GM12878 (cell line): Measurements from ENCODE around the gene RAPGEF3.

ENCODE experiments used
- CREB1 ChIP-seq: IDR thresholded peaks from 2 replicates; pipeline ENCODE4 v1.6.1; 2012; ENCODE audit warnings: low read depth, mild to moderate bottlenecking, inconsistent platforms
- EP300 ChIP-seq, 2 experiments: fragments of 150-350 bp in 1 of 2; IDR thresholded peaks; 2 replicates each; pipeline ENCODE4 v1.6.1; 2011 to 2012; ENCODE audit warnings: low read depth in 2 of 2, low read length in 2 of 2, borderline replicate concordance in 1 of 2, improper control_type of control experiment in 1 of 2, inconsistent platforms in 1 of 2; ENCODE audit not compliant: control insufficient read depth in 1 of 2
- EZH2 ChIP-seq: IDR thresholded peaks from 2 replicates; pipeline ENCODE4 v1.6.1; 2012; ENCODE audit warnings: low read depth, mild to moderate bottlenecking, control low read depth, inconsistent platforms, low read length, borderline replicate concordance; ENCODE audit not compliant: control insufficient read depth
- MYB ChIP-seq: fragments of 150-350 bp; IDR thresholded peaks from 2 replicates; pipeline ENCODE4 v1.6.1; 2014; ENCODE audit warnings: mild to moderate bottlenecking, low read depth, low read length, borderline replicate concordance
- NR2C2 ChIP-seq: IDR thresholded peaks from 2 replicates; pipeline ENCODE4 v1.6.1; 2011; ENCODE audit warnings: borderline replicate concordance, low read depth; ENCODE audit not compliant: control insufficient read depth, insufficient read length
- PKNOX1 ChIP-seq: fragments of 450-650 bp; IDR thresholded peaks from 2 replicates; pipeline ENCODE4 v1.6.1; 2016; ENCODE audit warnings: mild to moderate bottlenecking
- TF ChIP-seq, protein P1 (sequence below), 3 experiments: IDR thresholded peaks in 2 of 3; conservative IDR thresholded peaks in 1 of 3; 2 replicates each; pipeline ENCODE4 v1.5.1; 2011; ENCODE audit warnings: low read depth in 3 of 3, low read length in 3 of 3, mild to moderate bottlenecking in 3 of 3, control low read depth in 2 of 3, moderate library complexity in 2 of 3, inconsistent platforms in 1 of 3, mixed read lengths in 1 of 3; ENCODE audit not compliant: control insufficient read depth in 2 of 3, insufficient read depth in 1 of 3; ENCODE audit errors: extremely low read depth in 1 of 3
- TF ChIP-seq, protein P2 (sequence below): IDR thresholded peaks from 2 replicates; pipeline ENCODE4 v1.6.1; 2012; ENCODE audit warnings: mild to moderate bottlenecking, low read depth, low read length

- TF ChIP-seq EZH2 (no peak), EP300 (IDR thresholded peaks at IDR 0.05; ENCODE audit: borderline replicate concordance in 1 of 2, control insufficient read depth in 1 of 2, low read depth in 2 of 2, low read length in 2 of 2) (no peak), MYB (no peak), NR2C2 (no peak), CREB1 (no peak), PKNOX1 (no peak)
- TF ChIP-seq, protein P1, sequence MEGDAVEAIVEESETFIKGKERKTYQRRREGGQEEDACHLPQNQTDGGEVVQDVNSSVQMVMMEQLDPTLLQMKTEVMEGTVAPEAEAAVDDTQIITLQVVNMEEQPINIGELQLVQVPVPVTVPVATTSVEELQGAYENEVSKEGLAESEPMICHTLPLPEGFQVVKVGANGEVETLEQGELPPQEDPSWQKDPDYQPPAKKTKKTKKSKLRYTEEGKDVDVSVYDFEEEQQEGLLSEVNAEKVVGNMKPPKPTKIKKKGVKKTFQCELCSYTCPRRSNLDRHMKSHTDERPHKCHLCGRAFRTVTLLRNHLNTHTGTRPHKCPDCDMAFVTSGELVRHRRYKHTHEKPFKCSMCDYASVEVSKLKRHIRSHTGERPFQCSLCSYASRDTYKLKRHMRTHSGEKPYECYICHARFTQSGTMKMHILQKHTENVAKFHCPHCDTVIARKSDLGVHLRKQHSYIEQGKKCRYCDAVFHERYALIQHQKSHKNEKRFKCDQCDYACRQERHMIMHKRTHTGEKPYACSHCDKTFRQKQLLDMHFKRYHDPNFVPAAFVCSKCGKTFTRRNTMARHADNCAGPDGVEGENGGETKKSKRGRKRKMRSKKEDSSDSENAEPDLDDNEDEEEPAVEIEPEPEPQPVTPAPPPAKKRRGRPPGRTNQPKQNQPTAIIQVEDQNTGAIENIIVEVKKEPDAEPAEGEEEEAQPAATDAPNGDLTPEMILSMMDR (IDR thresholded peaks at IDR 0.05 in 2 of 3, conservative IDR thresholded peaks at IDR 0.05 in 1 of 3; ENCODE audit: control insufficient read depth in 2 of 3, extremely low read depth in 1 of 3, insufficient read depth in 1 of 3, low read depth in 3 of 3, low read length in 3 of 3): peak; percentile 68 to 87 (median 73)
- TF ChIP-seq, protein P2, sequence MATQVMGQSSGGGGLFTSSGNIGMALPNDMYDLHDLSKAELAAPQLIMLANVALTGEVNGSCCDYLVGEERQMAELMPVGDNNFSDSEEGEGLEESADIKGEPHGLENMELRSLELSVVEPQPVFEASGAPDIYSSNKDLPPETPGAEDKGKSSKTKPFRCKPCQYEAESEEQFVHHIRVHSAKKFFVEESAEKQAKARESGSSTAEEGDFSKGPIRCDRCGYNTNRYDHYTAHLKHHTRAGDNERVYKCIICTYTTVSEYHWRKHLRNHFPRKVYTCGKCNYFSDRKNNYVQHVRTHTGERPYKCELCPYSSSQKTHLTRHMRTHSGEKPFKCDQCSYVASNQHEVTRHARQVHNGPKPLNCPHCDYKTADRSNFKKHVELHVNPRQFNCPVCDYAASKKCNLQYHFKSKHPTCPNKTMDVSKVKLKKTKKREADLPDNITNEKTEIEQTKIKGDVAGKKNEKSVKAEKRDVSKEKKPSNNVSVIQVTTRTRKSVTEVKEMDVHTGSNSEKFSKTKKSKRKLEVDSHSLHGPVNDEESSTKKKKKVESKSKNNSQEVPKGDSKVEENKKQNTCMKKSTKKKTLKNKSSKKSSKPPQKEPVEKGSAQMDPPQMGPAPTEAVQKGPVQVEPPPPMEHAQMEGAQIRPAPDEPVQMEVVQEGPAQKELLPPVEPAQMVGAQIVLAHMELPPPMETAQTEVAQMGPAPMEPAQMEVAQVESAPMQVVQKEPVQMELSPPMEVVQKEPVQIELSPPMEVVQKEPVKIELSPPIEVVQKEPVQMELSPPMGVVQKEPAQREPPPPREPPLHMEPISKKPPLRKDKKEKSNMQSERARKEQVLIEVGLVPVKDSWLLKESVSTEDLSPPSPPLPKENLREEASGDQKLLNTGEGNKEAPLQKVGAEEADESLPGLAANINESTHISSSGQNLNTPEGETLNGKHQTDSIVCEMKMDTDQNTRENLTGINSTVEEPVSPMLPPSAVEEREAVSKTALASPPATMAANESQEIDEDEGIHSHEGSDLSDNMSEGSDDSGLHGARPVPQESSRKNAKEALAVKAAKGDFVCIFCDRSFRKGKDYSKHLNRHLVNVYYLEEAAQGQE: no peak
These were observed 8.6 kb upstream of the RAPGEF3 start for GRCh38 chr12:47767216-47767724.
